A673 (cell line): ENCODE results near the gene SCARB1. TPM values are rescaled to one million over a fixed set of nuclear protein-coding genes. Genes with fewer than 3 reads are reported as not detected.

Source experiments
- BruUV-seq: library from RNA; stranded (reverse); fragments of 400-500 nt; replicated peaks from 2 replicates; lab custom pipeline; 2021; lab: Mats Ljungman, UMichigan
- CTCF ChIA-PET: fragments of 300-600 bp; sonication (Branson Sonifier 250); formaldehyde crosslinking; loops from one replicate; lab custom pipeline; 2022; ENCODE audit warnings: antibody characterized with exemption; lab: Charles Lee
- POLR2A ChIA-PET: fragments of 300-600 bp; sonication (Branson Sonifier 250); formaldehyde crosslinking; loops from one replicate; lab custom pipeline; 2022; ENCODE audit warnings: antibody characterized with exemption; ENCODE audit not compliant: low non-redundant PET; lab: Charles Lee
- DNase-seq: peaks from one replicate; pipeline ENCODE4 v3.0.0-alpha.2; 2015; ENCODE audit warnings: low spot score
- H3K27ac ChIP-seq: fragments of 200-600 bp; sonication (generic); 2 replicates; pipeline ENCODE4 v1.5.1; 2016; ENCODE audit warnings: mixed run types, low read depth, mild to moderate bottlenecking, mixed read lengths, antibody characterized with exemption, low read length; ENCODE audit not compliant: poor library complexity, severe bottlenecking
- H3K27me3 ChIP-seq: fragments of 200-600 bp; sonication (generic); replicated peaks from 2 replicates; pipeline ENCODE4 v1.6.1; 2017; ENCODE audit warnings: mixed run types, low read depth, mild to moderate bottlenecking, mixed read lengths, antibody characterized with exemption, low read length; ENCODE audit not compliant: insufficient read depth, poor library complexity
- H3K36me3 ChIP-seq: fragments of 200-600 bp; sonication (generic); 2 replicates; pipeline ENCODE4 v1.6.1; 2016; ENCODE audit warnings: mixed run types, mild to moderate bottlenecking, mixed read lengths, antibody characterized with exemption, low read length; ENCODE audit not compliant: insufficient read depth, poor library complexity, severe bottlenecking
- H3K4me1 ChIP-seq: fragments of 200-600 bp; sonication (generic); 2 replicates; pipeline ENCODE4 v1.6.1; 2017; ENCODE audit warnings: mixed run types, mild to moderate bottlenecking, mixed read lengths, antibody characterized with exemption, low read length; ENCODE audit not compliant: insufficient read depth, poor library complexity, severe bottlenecking
- H3K4me3 ChIP-seq: fragments of 200-600 bp; sonication (generic); 2 replicates; pipeline ENCODE4 v1.5.1; 2016; ENCODE audit warnings: low read depth, mixed run types, mild to moderate bottlenecking, mixed read lengths, low read length; ENCODE audit not compliant: poor library complexity, severe bottlenecking
- H3K9me3 ChIP-seq: fragments of 200-600 bp; sonication (generic); 2 replicates; pipeline ENCODE4 v1.6.1; 2016; ENCODE audit warnings: mixed run types, low read depth, mild to moderate bottlenecking, mixed read lengths, antibody characterized with exemption, low read length; ENCODE audit not compliant: poor library complexity, severe bottlenecking
- CTCF ChIP-seq: fragments of 300-800, 200-600 bp; sonication (generic); conservative IDR thresholded peaks from 2 replicates; pipeline ENCODE4 v1.5.1; 2017; ENCODE audit warnings: low read depth, mild to moderate bottlenecking, antibody characterized with exemption, low read length, moderate library complexity, mixed read lengths
- EZH2 ChIP-seq: fragments of 200-600 bp; sonication (generic); IDR thresholded peaks from 2 replicates; pipeline ENCODE4 v1.6.1; 2017; ENCODE audit warnings: borderline replicate concordance, low read depth, mild to moderate bottlenecking, mixed read lengths, antibody characterized with exemption, low read length; ENCODE audit not compliant: poor library complexity, severe bottlenecking
- intact Hi-C: fragments of 100-400 bp; cut with micrococcal nuclease; formaldehyde crosslinking; loops from one replicate; pipeline ENCODE4 v1.10.0; 2022; ENCODE audit not compliant: unreplicated experiment
- total RNA-seq: library from RNA; stranded (reverse); gene quantifications from 2 replicates; pipeline ENCODE4 v1.2.3, GENCODE V29; 2021

Gene SCARB1
- total RNA-seq, 1 experiment from 2014 or later = 74.6 TPM

GRCh38 chr12:124753993-124754392, 109.7 kb downstream of the SCARB1 start:
- Histone ChIP-seq H3K4me3 (no peak overlapping the region), H3K4me1 (peaks cover 34% of the 10 kb centered on the region), H3K27ac (no peak overlapping the region), H3K36me3 (no peaks in the 10 kb centered on the region), H3K9me3 (peaks cover 8% of the 10 kb centered on the region), H3K27me3 (no peaks in the 10 kb centered on the region)
- intact Hi-C loops = no loop called here
- no peak for TF ChIP-seq EZH2
- no TSS peak for BruUV-seq
- ChIA-PET POLR2A (no interaction called here), CTCF (no interaction called here)
- DNase-seq = no peak

- ChIA-PET CTCF (no interaction called here), POLR2A (no interaction called here)
- DNase-seq = no peak
- intact Hi-C loops = no loop called here
- peaks cover 8% of the 10 kb centered on the region for H3K9me3 ChIP-seq
- peaks cover 26% of the 10 kb centered on the region for H3K4me1 ChIP-seq
- H3K27ac ChIP-seq = no peak overlapping the region
- TF ChIP-seq CTCF = no peak
- no peak for TF ChIP-seq EZH2
- no peak overlapping the region for H3K4me3 ChIP-seq
- BruUV-seq = no TSS peak
- no peaks in the 10 kb centered on the region for H3K27me3 ChIP-seq
- H3K36me3 ChIP-seq = no peaks in the 10 kb centered on the region
These were observed 110.5 kb downstream of the SCARB1 start for GRCh38 chr12:124753228-124753591.

- POLR2A ChIA-PET = no interaction called here
- no peak for TF ChIP-seq CTCF
- no peak for TF ChIP-seq EZH2
- Histone ChIP-seq H3K36me3 (no peaks in the 10 kb centered on the region), H3K27me3 (no peaks in the 10 kb centered on the region), H3K9me3 (peaks cover 8% of the 10 kb centered on the region), H3K4me1 (peaks cover 20% of the 10 kb centered on the region), H3K27ac (peak overlapping the region; percentile 5), H3K4me3 (no peak overlapping the region)
- intact Hi-C loops = no loop called here
- BruUV-seq = no TSS peak
- DNase-seq = peak; percentile 59
- CTCF ChIA-PET = interaction anchor here (0.7 kb wide), 1 partner anchor 364 kb away, joined by 6 read pairs; no protein-coding TSS in a partner anchor
These were observed 111.0 kb downstream of the SCARB1 start for GRCh38 chr12:124752437-124753227.
